Neural progenitor cell (in vitro differentiated cells): ENCODE data around the gene SRXN1.

Experiments used
- EZH2phosphoT487 ChIP-seq: fragments of 200-600 bp; sonication (generic); IDR thresholded peaks from 2 replicates; pipeline ENCODE4 v1.6.1; 2017; ENCODE audit warnings: antibody characterized with exemption
- TF ChIP-seq, protein P1 (sequence below): fragments of 200-600 bp; sonication (generic); IDR thresholded peaks from 2 replicates; pipeline ENCODE4 v1.5.1; 2017; ENCODE audit warnings: antibody characterized with exemption, mild to moderate bottlenecking

DNA sequence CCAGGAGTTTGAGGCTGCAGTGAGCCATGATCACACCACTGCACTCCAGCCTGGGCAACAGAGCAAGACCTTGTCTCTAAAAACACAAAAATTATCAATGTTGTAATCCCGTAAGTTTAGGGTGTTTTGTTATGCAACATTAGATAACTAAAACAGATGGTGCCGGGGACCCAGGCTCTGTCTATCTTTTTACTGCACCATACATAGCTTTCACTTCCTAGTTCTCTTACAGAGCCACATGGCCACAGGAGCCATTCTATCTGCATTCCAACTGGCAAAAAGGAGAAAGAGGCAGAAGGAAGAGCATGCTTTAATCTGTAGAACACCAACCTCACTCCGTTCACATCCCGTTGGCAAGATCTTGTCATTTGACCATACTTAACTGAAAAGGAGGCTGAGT lies 37.5 kb downstream of the SRXN1 start:
- TF ChIP-seq, protein P1, sequence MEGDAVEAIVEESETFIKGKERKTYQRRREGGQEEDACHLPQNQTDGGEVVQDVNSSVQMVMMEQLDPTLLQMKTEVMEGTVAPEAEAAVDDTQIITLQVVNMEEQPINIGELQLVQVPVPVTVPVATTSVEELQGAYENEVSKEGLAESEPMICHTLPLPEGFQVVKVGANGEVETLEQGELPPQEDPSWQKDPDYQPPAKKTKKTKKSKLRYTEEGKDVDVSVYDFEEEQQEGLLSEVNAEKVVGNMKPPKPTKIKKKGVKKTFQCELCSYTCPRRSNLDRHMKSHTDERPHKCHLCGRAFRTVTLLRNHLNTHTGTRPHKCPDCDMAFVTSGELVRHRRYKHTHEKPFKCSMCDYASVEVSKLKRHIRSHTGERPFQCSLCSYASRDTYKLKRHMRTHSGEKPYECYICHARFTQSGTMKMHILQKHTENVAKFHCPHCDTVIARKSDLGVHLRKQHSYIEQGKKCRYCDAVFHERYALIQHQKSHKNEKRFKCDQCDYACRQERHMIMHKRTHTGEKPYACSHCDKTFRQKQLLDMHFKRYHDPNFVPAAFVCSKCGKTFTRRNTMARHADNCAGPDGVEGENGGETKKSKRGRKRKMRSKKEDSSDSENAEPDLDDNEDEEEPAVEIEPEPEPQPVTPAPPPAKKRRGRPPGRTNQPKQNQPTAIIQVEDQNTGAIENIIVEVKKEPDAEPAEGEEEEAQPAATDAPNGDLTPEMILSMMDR, result no peak
- TF ChIP-seq EZH2phosphoT487, result no peak
